ENCODE measurements around the gene USP2. TPM values are rescaled to one million over a fixed set of nuclear protein-coding genes. Genes with fewer than 3 reads are reported as not detected.

Gene USP2, protein sequence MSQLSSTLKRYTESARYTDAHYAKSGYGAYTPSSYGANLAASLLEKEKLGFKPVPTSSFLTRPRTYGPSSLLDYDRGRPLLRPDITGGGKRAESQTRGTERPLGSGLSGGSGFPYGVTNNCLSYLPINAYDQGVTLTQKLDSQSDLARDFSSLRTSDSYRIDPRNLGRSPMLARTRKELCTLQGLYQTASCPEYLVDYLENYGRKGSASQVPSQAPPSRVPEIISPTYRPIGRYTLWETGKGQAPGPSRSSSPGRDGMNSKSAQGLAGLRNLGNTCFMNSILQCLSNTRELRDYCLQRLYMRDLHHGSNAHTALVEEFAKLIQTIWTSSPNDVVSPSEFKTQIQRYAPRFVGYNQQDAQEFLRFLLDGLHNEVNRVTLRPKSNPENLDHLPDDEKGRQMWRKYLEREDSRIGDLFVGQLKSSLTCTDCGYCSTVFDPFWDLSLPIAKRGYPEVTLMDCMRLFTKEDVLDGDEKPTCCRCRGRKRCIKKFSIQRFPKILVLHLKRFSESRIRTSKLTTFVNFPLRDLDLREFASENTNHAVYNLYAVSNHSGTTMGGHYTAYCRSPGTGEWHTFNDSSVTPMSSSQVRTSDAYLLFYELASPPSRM
- total RNA-seq = 10 to 100 TPM in 1 of 2 donors, 1 to 10 TPM in 1; 2.3 to 10.8 TPM

GRCh38 chr11:119381181-119381988 lies at the start of gene USP2:
TSS of gene USP2 (minus strand) at chr11:119381690. CDS start at chr11:119373480, 8,210 bp downstream.
- H3K9me3 ChIP-seq = no peaks in the 10 kb centered on the region
- H3K27ac ChIP-seq = peak within 1 kb of the TSS; percentile 34 to 61
- DNase-seq (ENCODE audit: low spot score) = peak; percentile 97
- peaks cover 5% of the 10 kb centered on the region for H3K4me1 ChIP-seq (replicated peaks)
- H3K36me3 ChIP-seq = no peaks in the 10 kb centered on the region
- intact Hi-C loops (cut with DNase I) = no loop called here
- TF ChIP-seq CTCF (IDR thresholded peaks at IDR 0.05) (peak; percentile 74 to 99 (median 90)), POLR2AphosphoS5 (IDR thresholded peaks at IDR 0.05) (peak; percentile 97), POLR2A (IDR thresholded peaks at IDR 0.05) (peak; percentile 76)
- H3K27me3 ChIP-seq (replicated peaks; ENCODE audit: insufficient read depth) = no peaks in the 10 kb centered on the region
- peak within 1 kb of the TSS; percentile 27 to 31 for H3K4me3 ChIP-seq
- WGBS = under 1% methylated on average over 54 of the region's 54 CpGs

- Histone ChIP-seq H3K4me1 (replicated peaks) (no peaks in the 10 kb centered on the region), H3K27ac (no peak overlapping the region), H3K9me3 (no peaks in the 10 kb centered on the region), H3K4me3 (no peak overlapping the region), H3K36me3 (no peaks in the 10 kb centered on the region), H3K27me3 (replicated peaks; ENCODE audit: insufficient read depth) (peaks cover 5% of the 10 kb centered on the region)
- TF ChIP-seq POLR2A (IDR thresholded peaks at IDR 0.05) = no peak
- no peak for TF ChIP-seq POLR2AphosphoS5 (IDR thresholded peaks at IDR 0.05)
- TF ChIP-seq CTCF (IDR thresholded peaks at IDR 0.05) = no peak
- intact Hi-C loops (cut with DNase I) = no loop called here
- no peak for DNase-seq (ENCODE audit: low spot score)
- WGBS = 78% methylated on average over 5 of the region's 5 CpGs
Observed at GRCh38 chr11:119427279-119427678, 45.8 kb upstream of the USP2 start.

DNA sequence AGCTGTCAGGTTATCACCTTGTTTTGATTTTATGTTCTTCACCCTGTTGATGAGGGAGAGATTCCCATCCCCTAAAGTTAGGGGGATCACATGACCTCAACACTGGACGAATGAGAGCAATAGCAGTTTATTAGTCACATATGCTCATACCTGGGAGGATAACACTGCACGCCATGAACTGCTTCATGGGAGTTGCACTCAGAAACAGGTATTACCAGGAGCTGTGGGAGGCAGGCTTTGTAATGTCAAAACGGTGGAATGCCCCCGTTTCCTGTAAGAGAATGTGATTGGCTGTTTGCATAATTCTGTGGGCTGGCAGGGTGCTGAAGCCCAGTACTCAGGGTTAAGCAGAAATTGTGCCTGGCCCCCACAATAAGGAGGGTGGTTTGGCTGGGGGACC lies 44.7 kb upstream of the USP2 start:
- intact Hi-C loops (cut with DNase I) = no loop called here
- 54% methylated on average over 4 of the region's 4 CpGs for WGBS

GRCh38 chr11:119424775-119425174 lies 43.3 kb upstream of the USP2 start:
- TF ChIP-seq POLR2A (IDR thresholded peaks at IDR 0.05) = no peak
- intact Hi-C loops (cut with DNase I) = no loop called here
- no peaks in the 10 kb centered on the region for H3K9me3 ChIP-seq

More for the DNA sequence above, 44.7 kb upstream of the USP2 start:
- no peak for DNase-seq (ENCODE audit: low spot score)
- Histone ChIP-seq H3K4me1 (replicated peaks) (no peaks in the 10 kb centered on the region), H3K27ac (no peak overlapping the region), H3K9me3 (no peaks in the 10 kb centered on the region), H3K27me3 (replicated peaks; ENCODE audit: insufficient read depth) (peaks cover 7% of the 10 kb centered on the region), H3K4me3 (no peak overlapping the region), H3K36me3 (no peaks in the 10 kb centered on the region)
- no peak for TF ChIP-seq CTCF (IDR thresholded peaks at IDR 0.05)
- no peak for TF ChIP-seq POLR2A (IDR thresholded peaks at IDR 0.05)
- no peak for TF ChIP-seq POLR2AphosphoS5 (IDR thresholded peaks at IDR 0.05)

GRCh38 chr11:119424276-119424675 lies 42.8 kb upstream of the USP2 start:
- H3K27ac ChIP-seq = no peak overlapping the region
- no peak for DNase-seq (ENCODE audit: low spot score)
- intact Hi-C loops (cut with DNase I) = no loop called here

More at GRCh38 chr11:119424775-119425174, 43.3 kb upstream of the USP2 start:
- 90% methylated on average over 2 of the region's 2 CpGs for WGBS
- peaks cover 7% of the 10 kb centered on the region for H3K27me3 ChIP-seq (replicated peaks; ENCODE audit: insufficient read depth)
- no peaks in the 10 kb centered on the region for H3K36me3 ChIP-seq
- no peak overlapping the region for H3K27ac ChIP-seq
- H3K4me3 ChIP-seq = no peak overlapping the region
- DNase-seq (ENCODE audit: low spot score) = no peak
- H3K4me1 ChIP-seq (replicated peaks) = no peaks in the 10 kb centered on the region

More at GRCh38 chr11:119424276-119424675, 42.8 kb upstream of the USP2 start:
- WGBS = 89% methylated on average over 3 of the region's 3 CpGs
- TF ChIP-seq POLR2A (IDR thresholded peaks at IDR 0.05) = no peak
- TF ChIP-seq CTCF (IDR thresholded peaks at IDR 0.05) = no peak
- TF ChIP-seq POLR2AphosphoS5 (IDR thresholded peaks at IDR 0.05) = no peak
- H3K9me3 ChIP-seq = no peaks in the 10 kb centered on the region
- H3K27me3 ChIP-seq (replicated peaks; ENCODE audit: insufficient read depth) = peaks cover 7% of the 10 kb centered on the region
- no peak overlapping the region for H3K4me3 ChIP-seq
- H3K36me3 ChIP-seq = no peaks in the 10 kb centered on the region
- H3K4me1 ChIP-seq (replicated peaks) = no peaks in the 10 kb centered on the region
